NCI-H226 (cell line): ENCODE measurements around the gene UBE2J2.

Source experiments
- DNase-seq: peaks from one replicate; pipeline ENCODE4 v3.0.0-alpha.2; 2015

The UBE2J2 gene

DNA sequence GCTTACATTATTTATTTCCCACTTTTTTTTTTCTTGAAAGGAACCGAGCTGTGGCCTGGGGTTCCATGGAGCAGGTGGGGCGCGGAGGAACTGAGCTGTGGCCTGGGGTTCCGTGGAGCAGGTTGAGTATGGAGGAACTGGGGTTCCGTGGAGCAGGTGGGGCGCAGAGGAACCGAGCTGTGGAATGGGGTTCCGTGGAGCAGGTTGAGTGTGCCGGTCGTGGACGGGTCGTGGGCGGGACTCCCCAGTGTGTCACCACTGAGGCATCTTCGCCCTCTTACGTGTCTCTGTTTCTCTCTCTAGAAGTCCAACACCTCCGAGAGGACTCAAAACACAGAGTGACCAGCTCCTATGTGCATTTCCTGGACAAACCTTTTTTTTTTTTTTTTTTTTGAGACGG, 5.4 kb upstream of the UBE2J2 start:
- DNase-seq, result no peak

DNA sequence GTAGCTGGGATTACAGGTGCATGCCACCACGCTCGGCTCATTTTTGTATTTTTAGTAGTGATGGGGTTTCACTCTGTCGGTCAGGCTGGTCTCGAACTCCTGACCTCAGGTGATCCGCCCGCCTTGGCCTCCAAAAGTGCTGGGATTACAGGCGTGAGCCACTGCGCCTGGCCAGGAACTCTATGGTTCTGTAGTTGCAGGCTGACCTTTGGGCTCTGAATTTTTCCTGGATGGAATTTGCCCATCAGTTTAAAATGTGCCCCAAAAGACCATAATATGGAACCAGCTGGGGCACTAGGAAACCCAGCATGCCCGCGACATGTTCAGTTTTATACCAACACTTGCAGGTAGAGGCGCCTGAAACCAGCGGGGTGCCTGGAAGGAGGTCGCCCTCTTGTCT, 5.0 kb upstream of the UBE2J2 start:
- no peak for DNase-seq

DNA sequence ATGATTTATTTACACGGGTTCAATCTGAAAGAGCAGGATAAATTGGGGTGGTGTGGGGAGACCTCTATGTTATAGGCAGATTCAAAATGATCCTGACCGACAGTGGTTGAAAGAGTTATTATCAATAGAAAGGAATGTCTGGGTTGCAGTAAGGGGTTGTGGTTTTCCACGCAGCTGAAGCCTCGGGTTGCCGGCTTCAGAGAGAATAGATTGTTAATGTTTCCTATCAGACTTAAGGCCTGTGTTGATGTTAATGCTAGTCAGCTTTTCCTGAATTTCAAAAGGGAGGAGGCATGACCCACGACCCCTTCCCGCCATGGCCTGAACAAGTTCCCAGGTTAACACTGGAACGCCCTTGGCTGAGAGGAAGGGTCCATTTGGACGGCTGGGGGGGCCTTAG, 2.2 kb upstream of the UBE2J2 start:
- no peak for DNase-seq

DNA sequence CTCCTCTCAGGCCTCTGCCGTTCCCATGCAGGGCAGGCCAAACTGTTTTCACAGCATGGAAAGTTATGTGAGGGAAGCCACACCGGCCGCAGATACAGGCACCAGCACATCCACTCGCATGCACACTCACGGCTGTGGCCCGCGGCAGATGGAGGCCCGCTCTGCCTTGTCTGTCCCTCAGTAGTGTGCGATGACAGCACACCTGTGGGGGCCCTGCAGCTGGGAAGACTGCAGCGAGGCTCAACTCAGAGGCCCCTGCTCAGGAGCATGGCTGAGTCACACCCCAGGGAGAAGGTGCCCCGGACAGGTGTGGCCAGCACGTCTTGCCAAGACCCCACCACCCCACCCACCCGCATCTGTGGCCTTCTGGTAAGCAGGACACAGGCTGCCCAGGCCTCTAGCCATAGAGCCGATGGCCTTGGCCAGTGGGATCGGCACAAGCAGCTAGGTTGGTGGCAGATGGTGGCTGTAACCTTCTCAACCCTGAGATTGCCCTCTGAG, 1.3 kb upstream of the UBE2J2 start:
- no peak for DNase-seq

DNA sequence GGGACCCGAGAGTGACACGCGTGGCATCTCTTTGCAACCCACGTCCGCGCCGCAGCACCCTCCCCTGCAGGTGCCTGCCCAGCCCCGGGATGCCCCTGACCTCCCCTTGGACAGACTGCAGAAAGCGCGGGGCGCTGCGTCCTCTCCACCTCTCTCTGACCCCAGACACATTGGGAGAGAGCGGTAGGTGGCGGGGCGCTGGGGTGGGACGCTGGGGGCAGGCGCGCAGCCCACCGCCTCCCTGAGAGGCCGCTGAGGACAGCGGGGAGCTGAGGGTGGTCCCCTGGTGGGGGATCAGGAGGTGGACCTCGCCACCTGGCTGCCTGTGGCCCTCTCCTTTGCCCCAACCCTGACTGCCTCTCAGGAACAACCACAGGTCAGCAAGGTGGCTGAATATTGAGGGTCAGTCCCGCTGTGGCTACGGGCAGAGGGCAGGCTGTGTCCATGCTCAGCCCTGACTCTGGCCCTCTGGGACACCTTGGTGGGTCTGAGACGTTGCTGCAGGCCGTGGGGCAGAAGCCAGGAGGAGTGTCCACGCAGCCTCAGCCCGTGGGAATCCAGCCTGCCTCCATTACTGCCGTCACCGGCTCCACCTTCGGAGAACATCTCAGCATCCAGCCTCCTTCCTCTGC, 761 bp upstream of the UBE2J2 start:
- no peak for DNase-seq

DNA sequence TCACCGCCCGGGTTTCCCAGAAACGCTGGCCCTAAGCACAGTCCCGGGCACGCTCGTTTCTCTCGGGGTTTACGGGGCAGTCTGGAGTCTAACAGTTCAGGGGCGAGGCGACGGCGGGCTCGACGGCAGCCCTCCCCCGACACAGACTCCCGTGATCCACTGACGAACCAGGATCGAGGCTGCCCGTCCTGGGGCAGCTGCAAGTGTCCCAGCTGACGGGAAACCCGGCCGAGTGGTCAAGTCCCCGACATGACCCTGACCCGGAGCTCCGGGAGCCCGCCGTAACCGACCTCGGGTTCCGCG, 494 bp downstream of the UBE2J2 start:
- no peak for DNase-seq

DNA sequence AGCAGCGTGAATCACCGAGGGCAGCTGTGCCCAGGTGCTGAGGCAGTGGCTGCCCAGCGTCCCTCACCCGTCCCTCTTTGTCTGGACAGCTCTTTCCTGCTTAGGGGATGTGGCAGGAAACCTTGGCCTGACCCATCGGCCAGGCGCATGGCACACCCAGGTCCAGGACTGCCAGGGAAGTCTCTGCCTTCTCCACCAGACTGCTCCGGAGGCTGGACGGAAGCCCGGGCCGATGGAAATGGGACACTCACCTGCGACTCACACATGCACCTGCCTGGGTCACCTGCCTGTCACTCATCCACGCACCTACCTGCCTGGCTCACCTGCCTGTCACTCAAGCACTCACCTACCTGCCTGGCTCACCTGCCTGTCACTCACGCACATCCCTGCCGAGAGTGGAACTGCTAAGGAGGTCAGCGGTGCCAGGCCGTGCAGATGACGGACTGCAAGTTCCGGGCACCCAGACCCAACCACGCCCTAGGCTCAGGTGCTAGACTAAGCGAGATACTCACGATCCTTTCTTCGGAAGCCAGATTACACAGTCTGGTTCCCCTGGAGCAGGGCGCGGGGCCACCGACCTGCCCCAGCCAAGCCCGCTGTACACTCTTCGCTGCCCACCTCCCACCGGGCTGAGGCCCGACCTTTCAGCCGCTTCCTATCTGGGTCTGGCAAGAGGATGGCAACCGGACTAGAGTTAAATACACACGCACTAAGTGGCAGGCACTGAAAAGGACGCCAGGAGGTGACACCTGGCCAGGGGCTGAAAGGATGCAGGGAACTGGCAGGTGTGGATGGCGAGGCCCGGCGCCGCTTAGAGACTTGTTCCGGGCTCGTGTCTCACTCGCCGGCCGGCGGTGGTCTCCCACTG, 1.1 kb downstream of the UBE2J2 start:
- no peak for DNase-seq

DNA sequence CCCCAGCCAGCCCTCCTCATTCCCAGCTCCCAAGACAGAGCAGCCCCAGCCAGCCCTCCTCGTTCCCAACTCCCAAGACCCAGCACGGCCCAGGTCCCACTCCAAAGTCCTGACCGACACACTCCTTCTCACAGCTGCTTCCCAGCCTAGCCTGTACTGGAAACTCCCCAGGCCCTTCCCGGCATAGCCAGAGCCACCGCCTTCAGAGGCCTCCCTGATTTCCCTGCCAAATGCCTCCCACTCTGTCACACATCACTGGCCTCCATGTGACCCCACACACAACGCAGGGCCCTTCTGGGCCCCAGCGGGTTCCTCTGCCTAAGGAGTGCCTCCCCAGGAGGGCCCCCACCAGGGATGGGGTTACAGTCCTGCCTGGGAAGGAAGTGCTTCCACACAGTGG, 2.8 kb downstream of the UBE2J2 start:
- no peak for DNase-seq

DNA sequence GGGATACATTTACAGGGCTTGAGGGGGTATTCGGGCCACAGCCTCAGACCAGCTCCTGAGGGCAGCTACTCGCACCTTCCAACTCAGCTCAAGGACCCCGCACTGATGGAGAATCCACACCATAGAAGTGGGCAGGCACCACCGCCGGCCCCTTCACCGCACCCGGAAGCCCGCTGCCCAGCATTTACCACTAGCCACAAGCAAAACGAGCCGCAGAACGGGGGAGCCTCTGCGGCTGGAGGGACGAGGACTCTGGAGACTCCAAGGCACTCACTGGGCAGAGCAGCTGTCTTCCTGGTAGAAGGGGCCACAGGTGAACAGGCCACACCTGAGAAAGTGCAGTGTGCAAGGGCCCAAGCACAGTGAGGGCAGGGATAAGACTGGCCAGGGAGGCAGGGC, 5.4 kb downstream of the UBE2J2 start:
- DNase-seq, result no peak

DNA sequence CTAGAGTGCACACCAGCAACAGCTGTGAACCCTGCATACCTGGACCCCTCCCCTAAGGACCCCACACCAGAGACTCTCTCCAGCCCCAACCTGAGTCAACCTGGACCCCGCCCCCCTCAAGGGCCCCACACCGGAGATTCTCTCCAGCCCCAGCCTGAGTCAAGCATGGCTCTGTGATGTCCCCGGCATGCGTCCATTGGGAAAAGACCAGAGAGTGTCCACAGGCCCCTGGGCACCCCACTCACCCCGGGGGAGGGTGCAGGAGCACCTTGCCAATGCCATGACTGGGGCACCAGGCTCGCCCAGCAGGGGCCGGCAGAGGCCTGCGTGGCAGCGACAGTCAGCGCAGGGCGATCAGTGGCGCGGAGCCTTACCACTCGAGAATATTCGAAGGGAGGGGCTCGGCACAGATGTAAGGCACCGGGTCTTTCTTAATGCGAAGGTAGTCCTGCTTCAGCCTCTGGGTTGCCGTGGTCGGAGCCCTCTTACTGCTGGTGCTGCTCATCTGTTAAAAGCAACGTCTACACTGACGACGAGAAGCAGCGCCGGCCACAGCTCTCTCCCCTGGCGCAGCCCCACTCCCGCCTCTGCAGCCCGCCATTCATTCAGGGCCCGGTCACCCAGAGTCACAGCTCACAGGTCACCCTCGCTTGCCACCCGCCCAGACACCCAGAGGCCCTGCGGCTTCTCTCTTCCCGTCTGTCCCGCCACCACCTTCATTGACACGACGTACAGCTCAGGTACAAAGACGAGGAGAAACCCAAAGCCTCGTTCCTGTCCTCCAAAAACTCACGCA, 6.0 kb downstream of the UBE2J2 start:
- no peak for DNase-seq

DNA sequence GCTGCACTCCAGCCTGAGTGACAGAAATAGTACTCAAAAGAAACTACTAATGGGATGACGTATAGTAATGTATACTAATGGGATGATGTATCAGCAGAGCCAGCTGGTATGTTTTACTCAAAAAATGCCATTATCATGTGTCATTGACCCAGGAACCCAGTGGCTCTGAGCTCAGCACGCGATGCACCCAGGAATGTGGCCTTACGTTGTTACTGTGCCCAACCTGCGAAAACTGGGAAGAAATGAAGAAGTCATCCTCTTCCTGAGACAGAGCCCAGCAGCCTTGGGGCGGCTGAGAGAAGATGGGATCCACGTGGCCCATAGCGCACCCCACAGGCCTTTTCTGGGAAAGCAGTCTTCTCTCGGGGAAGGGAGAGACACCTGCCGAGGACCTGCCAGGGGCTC, 8.8 kb downstream of the UBE2J2 start:
- DNase-seq, result peak; percentile 78

DNA sequence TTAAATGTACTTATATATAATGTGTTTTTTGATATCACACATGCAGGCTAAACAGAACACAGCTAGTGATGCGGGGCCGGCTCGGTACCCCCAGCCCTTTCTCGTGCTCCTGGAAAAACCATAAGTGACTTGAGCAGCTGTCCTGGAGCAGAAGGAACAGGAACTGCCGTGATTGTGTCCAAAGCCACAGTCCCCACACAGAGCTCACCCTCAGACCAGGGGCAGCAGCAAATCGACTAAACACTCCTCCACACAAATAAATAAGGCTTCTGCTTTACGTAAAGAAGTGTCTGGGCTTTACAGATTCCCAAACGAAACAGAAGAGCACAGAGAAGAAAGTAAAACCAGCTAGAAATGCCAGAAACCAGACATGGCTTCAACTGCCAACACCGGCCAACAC, 9.6 kb downstream of the UBE2J2 start:
- no peak for DNase-seq

DNA sequence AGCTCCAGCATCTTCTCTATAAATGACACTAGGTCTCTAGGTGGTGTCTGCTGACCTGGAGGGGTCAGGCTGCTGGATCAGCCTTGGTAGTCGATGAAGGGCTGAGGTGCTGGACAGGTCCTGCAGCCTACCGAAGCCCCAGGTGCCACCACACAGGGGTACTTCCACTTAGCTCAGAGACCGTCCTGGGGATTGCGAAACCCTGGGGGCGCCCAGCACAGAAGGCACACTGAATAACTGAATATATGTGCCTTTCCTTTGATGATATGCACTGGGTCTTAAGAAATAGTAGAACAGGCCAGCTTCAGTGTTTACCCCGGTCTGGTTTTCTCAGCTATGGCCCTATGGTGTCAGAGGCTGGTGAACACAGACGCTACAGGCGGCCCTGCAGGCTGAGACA, 10.9 kb downstream of the UBE2J2 start:
- DNase-seq, result no peak

DNA sequence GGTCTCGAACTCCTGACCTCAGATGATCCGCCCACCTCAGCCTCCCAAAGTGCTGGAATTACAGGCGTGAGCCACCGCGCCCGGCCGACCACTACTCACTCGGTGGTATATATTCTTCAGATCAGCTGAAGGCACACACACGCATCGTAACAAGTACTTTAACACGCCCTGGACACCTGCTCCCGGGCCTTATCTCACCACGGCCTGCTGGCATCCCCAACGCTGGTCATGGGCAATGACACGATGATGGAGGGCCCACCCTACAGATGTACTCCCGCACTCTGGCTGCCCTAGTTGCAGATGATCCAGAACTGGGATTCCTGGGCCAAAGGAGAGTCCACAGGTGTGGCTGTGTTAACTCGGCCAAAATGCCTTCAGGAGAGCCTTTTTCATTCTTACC, 11.6 kb downstream of the UBE2J2 start:
- DNase-seq, result no peak

DNA sequence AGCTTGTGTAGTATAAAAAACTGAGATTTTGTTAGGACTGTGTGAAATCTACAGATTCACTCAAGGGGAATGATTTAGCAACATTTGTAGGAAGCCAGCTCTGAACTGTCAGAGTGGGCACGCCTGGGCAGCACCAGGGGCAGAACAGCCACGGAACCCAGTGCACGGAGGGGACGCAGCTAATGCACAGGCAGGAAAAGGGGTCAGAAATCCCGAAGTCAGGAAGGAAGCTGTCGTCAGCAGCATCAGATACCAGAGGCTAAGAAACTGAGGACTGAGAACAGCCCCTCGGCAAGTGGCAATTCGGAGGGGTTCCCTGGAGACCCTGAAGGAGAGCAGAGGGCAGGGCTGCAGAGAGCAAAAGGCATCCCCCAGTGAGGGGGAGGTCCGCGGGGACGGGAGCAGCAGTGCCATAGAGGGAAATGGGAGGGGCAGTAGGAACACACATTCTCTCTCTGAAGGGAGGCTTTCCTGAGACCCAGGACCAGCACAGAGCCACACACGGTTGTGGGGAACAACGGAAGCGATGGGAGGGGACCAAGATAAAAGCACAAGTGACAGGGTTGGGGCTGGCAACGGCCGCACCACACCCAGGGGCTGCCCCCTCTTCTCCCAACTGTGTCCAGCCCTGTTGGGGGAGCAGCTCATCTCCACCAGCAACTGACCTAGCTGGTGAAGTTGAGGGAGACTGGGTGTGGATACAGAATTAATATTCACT, 12.7 kb downstream of the UBE2J2 start:
- DNase-seq, result no peak

DNA sequence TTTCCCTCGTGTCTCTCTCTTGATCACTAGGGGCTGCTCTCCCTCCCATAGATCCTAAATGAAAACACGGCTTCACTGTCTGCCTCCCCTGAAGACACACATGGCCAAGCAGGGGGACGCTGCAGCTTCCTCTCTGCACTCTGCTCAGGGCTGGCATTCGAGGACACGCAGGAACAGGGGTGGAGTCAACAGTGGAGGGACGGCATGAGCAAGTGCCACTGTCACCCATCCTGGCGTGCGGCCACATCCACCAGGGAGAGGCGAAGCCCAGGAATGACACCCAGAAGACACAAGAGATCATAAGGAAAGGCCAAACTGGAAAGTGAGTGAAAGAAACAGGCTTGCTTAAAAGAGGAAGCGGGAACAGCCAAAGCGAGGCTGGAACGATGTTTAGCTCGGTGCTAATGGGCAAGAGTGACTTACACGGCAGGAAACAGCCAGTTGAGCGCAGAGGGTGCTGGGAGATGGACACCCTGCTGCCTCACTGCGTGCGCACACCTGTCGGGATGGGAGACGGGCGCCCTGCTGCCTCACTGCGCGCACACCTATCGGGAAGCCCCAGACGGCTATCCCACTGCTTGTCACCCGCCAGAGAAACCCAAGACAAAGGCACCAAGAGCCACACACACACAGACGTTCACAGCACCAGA, 13.6 kb downstream of the UBE2J2 start:
- DNase-seq, result no peak

DNA sequence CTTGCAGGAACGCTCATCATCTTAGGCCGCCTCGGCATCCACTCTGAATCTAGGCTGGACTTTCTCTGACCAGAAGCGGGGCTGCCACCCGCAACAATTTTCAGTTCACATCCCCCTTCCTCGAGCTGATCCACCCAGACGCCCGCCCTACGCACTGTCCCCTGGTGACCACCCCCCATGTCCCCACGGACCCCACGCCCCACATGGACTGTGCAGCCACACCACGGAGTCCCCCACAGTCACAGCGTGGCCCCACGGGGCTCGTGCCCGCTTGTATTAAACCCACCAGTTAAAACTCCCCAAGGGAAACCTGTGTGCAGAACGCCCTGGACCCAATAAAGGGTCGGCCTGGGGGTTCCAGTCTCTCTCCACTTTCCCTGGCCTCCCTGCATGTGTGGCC, 14.1 kb downstream of the UBE2J2 start:
- no peak for DNase-seq

DNA sequence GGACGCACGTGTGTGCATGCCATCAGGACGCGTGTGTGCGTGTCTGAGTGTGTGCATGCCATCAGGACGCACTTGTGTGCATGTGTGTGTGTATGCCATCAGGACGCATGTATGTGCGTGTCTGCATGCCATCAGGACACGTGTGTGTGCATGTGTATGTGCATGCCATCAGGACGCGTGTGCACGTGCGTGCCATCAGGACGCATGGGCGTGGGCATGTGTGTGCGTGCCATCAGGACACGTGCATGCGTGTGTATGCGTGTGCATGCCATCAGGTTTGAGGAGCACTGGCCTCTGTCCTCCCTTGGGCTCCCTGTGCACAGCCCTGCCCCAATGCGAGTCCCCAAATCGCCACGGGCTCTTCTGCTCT, 14.6 kb downstream of the UBE2J2 start:
- DNase-seq, result no peak

DNA sequence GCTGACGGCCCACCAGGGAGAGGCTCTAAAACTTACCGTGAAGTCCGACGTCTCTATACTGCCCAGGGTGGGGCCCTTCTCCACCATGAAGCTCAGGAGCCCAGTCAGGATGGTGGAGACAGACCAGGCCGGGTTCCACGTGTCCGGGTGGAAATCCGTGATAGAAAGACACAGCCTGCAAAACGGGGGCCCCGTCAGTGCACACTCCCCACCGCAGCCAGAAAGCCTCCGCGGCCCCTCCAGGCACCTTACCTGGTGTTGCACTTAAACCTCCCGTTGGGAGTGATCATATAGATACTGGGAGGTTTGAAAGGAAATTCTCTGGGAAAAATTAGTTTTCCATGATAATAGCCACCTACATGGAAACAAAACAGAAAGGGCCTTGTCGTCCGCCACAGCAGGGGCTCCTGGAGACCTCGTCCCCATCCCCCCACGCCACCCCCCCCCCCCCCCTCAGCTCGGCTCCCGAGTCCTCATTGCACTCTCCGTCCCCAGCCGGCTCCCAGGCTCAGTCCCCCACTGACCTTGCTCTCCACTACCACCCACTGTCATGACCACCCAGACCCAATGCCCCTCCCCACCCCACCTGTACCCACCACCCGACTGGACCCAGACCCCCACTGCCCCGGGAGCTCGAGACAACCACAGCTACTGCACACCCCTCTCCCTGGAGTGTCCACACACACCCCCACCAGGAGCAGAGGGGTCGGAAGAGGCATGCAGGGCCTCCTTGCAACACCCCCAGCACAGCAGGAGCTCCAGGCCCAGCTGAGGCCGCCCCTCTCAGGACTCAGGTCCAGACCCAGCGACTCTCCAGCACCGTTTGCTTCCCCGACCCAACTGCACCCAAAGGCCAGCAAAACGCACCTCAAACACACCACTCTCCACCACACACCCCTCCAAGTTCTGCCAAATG, 16.4 kb downstream of the UBE2J2 start:
- DNase-seq, result no peak

DNA sequence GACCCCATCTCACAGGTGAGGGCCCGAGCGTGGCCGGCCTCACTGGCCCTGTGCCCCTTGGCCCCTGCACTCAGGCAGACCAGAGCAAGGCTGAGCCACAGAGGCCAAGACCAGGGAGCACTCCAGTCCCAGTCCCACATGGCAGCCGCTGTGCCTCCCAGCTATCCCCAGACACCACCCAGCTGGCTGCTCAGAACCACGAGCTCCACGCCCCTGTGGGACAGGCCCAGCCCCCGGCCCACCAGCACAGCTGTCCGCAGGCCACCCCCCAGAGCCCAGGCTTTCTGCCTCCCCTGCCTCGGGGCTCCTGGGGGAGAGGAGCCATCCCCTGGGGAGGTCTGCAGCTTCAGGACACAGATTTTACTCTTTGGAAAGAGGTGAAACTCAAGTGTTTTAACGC, 18.0 kb downstream of the UBE2J2 start:
- no peak for DNase-seq

DNA sequence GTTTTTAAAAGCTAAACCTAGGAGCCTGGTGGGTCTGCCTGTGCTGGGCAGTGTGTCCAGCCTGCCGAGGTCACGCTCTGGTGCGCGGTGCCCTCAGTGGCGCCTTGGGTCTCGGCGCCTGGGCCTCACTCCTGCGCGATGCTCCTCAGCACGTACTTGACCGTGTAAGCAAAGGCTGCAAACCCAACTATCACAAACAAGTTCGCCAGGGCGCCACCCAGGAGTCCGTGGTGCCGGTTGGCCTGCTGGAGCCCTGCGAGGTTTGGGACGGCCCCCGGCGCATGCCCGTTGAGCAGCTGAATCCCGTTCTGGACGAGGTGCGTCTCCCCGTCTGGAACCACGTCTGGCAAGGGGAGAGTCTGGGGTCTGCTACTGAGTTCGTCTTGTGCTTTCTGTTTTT, 18.6 kb downstream of the UBE2J2 start:
- no peak for DNase-seq

DNA sequence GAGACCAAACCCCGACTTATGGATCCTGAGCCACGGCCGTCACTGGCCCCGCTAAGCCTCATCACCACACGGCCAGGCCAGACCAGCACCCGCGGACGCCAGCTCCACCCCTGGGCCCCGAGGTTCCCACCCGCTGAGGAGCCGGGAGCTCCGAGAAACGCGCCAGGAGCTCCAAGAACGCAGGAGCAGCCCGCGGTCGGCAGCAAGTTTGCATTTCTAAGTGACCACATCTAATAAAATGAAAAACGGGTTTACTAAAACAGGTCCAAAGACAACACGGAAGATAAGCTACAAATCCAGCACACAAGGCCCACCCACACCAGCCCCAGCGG, 19.0 kb downstream of the UBE2J2 start:
- no peak for DNase-seq
